Tibial nerve (tissue), 4 donors: Measurements from ENCODE around the gene EVPLL.
"Not testable (repeated sequence)": the region's sequence is repeated elsewhere in the genome, so short reads cannot be mapped to it uniquely, and the experiment has no call there.

ENCODE experiments used
- EP300 ChIP-seq, 2 donors: sonication (generic); formaldehyde crosslinking; IDR thresholded peaks; one replicate each; pipeline ENCODE4 v1.6.1; 2017; ENCODE audit warnings: antibody characterized with exemption in 2 of 2, mild to moderate bottlenecking in 1 of 2
- POLR2A ChIP-seq, 2 donors: fragments of 450-650 bp; IDR thresholded peaks; one replicate each; pipeline ENCODE4 v1.6.1; 2017; ENCODE audit warnings: antibody characterized with exemption in 2 of 2, mild to moderate bottlenecking in 2 of 2, moderate library complexity in 2 of 2
- TF ChIP-seq, protein P1 (sequence below), 5 experiments: fragments of 200-600 bp in 3 of 5; fragments of 450-650 bp in 2 of 5; sonication (generic) in 3 of 5; IDR thresholded peaks; one replicate each; pipeline ENCODE4 v1.5.1; 2016 to 2019; ENCODE audit warnings: antibody characterized with exemption in 5 of 5, mild to moderate bottlenecking in 3 of 5, moderate library complexity in 2 of 5

DNA sequence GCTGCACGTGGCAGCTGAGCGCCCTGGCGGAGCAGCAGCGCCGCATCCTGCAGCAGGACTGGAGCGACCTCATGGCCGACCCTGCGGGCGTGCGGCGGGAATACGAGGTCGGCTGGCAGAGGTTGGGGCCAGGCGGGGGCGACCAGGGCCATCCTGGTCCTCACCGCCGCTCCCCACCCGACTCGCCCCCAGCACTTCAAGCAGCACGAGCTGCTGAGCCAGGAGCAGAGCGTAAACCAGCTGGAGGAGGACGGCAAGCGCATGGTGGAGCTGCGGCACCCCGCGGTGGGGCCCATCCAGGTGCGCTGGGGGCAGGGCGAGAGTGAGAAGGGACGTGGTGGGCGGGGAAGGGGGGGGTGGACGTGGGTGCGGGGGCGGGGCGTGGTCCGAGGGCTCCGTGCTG lies 5.5 kb downstream of the EVPLL start:
- TF ChIP-seq, protein P1, sequence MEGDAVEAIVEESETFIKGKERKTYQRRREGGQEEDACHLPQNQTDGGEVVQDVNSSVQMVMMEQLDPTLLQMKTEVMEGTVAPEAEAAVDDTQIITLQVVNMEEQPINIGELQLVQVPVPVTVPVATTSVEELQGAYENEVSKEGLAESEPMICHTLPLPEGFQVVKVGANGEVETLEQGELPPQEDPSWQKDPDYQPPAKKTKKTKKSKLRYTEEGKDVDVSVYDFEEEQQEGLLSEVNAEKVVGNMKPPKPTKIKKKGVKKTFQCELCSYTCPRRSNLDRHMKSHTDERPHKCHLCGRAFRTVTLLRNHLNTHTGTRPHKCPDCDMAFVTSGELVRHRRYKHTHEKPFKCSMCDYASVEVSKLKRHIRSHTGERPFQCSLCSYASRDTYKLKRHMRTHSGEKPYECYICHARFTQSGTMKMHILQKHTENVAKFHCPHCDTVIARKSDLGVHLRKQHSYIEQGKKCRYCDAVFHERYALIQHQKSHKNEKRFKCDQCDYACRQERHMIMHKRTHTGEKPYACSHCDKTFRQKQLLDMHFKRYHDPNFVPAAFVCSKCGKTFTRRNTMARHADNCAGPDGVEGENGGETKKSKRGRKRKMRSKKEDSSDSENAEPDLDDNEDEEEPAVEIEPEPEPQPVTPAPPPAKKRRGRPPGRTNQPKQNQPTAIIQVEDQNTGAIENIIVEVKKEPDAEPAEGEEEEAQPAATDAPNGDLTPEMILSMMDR (IDR thresholded peaks at IDR 0.05), result not testable (repeated sequence)
- not testable (repeated sequence) for TF ChIP-seq POLR2A, EP300 (IDR thresholded peaks at IDR 0.05)
